ENCODE data around the gene ELOVL6.
"Not testable (repeated sequence)": the region's sequence is repeated elsewhere in the genome, so short reads cannot be mapped to it uniquely, and the experiment has no call there.

- not testable (repeated sequence) for TF ChIP-seq CTCF (IDR thresholded peaks at IDR 0.05 in 4 of 5, conservative IDR thresholded peaks at IDR 0.05 in 1 of 5); POLR2A (IDR thresholded peaks at IDR 0.05)
Measured at GRCh38 chr4:110233581-110233980, 35.2 kb upstream of the ELOVL6 start.
